ENCODE data around the gene CCDC88C. TPM values are rescaled to one million over a fixed set of nuclear protein-coding genes. Genes with fewer than 3 reads are reported as not detected.
A peak's percentile ranks its signal among the peaks of the same experiment; 100 is the strongest.

CCDC88C gene
- total RNA-seq, 1 donor from 2014 or later, result 2.8 TPM

- no peak for TF ChIP-seq CTCF (IDR thresholded peaks at IDR 0.05; ENCODE audit: borderline replicate concordance)
- no peak for DNase-seq
- intact Hi-C loops (cut with micrococcal nuclease), result no loop called here
- Histone ChIP-seq H3K4me3 (no peak overlapping the region), H3K27ac (replicated peaks) (no peak overlapping the region), H3K36me3 (no peaks in the 10 kb centered on the region), H3K4me1 (no peaks in the 10 kb centered on the region), H3K27me3 (ENCODE audit: low read depth) (no peaks in the 10 kb centered on the region), H3K9me3 (replicated peaks) (no peaks in the 10 kb centered on the region)
Observed at GRCh38 chr14:91290986-91291385, 126.6 kb downstream of the CCDC88C start.

DNA sequence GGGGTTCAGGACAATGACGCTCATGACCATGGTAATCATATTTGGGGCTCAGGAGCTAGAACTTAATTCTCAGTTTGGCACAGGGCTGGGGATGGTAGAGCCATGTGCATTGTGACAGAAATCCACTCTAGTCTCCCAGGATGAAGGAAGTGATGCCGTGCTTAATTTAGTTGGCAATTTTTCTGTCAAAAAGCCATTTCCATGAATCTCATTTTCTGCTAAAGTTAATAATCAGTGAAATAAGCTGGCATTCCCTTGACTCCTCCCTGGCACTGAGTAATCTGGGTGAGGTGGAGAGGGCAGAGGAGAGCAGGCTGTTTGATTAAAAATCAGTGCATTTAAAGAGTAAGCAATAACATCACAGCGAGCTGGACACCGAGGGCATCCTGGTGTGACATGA, 128.2 kb downstream of the CCDC88C start:
- no peak overlapping the region for H3K27ac ChIP-seq (replicated peaks)
- no peaks in the 10 kb centered on the region for H3K36me3 ChIP-seq
- H3K4me3 ChIP-seq, result no peak overlapping the region
- H3K27me3 ChIP-seq (ENCODE audit: low read depth), result no peaks in the 10 kb centered on the region
- no peaks in the 10 kb centered on the region for H3K9me3 ChIP-seq (replicated peaks)
- no peak for DNase-seq
- intact Hi-C loops (cut with micrococcal nuclease), result loop anchor here (5.0 to 10.0 kb wide), 2 partner anchors 107 to 395 kb away; no protein-coding TSS in a partner anchor
- TF ChIP-seq CTCF (IDR thresholded peaks at IDR 0.05; ENCODE audit: borderline replicate concordance), result no peak
- H3K4me1 ChIP-seq, result peaks cover 7% of the 10 kb centered on the region

DNA sequence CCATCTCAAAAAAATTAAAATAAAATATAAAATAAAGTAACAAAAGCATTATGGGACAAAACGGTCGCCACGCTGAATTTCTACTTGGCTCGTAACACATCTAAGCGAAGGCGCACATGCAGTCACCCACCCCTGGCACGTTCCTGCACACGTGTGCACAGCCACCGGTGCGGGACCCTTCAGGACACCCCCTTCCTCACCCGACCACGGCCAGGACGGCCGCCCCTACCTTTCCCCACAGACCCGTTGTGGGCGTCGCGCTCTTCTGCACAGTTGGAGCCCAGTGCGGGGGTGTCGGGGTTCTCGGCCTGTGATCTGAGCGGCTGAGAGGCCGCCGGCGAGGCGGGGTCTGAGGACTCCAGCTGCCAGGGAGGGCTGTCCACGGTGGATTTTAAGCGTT, 128.7 kb downstream of the CCDC88C start:
- Histone ChIP-seq H3K27ac (replicated peaks) (no peak overlapping the region), H3K4me3 (no peak overlapping the region), H3K36me3 (no peaks in the 10 kb centered on the region), H3K9me3 (replicated peaks) (no peaks in the 10 kb centered on the region), H3K27me3 (ENCODE audit: low read depth) (no peaks in the 10 kb centered on the region), H3K4me1 (peaks cover 13% of the 10 kb centered on the region)
- intact Hi-C loops (cut with micrococcal nuclease), result loop anchor here (5.0 to 10.0 kb wide), 2 partner anchors 107 to 394 kb away; no protein-coding TSS in a partner anchor
- TF ChIP-seq CTCF (IDR thresholded peaks at IDR 0.05; ENCODE audit: borderline replicate concordance), result no peak
- no peak for DNase-seq

- intact Hi-C loops (cut with micrococcal nuclease), result loop anchor here (5.0 to 10.0 kb wide), 2 partner anchors 104 to 392 kb away; no protein-coding TSS in a partner anchor
- no peak overlapping the region for H3K4me3 ChIP-seq
- no peaks in the 10 kb centered on the region for H3K27me3 ChIP-seq (ENCODE audit: low read depth)
- H3K9me3 ChIP-seq (replicated peaks), result peaks cover 8% of the 10 kb centered on the region
- peak; percentile 71 for DNase-seq
- H3K4me1 ChIP-seq, result peaks cover 18% of the 10 kb centered on the region
- peak; percentile 90 for TF ChIP-seq CTCF (IDR thresholded peaks at IDR 0.05; ENCODE audit: borderline replicate concordance)
- no peak overlapping the region for H3K27ac ChIP-seq (replicated peaks)
- peaks cover 8% of the 10 kb centered on the region for H3K36me3 ChIP-seq
Observed at GRCh38 chr14:91286530-91286937, 131.1 kb downstream of the CCDC88C start.

DNA sequence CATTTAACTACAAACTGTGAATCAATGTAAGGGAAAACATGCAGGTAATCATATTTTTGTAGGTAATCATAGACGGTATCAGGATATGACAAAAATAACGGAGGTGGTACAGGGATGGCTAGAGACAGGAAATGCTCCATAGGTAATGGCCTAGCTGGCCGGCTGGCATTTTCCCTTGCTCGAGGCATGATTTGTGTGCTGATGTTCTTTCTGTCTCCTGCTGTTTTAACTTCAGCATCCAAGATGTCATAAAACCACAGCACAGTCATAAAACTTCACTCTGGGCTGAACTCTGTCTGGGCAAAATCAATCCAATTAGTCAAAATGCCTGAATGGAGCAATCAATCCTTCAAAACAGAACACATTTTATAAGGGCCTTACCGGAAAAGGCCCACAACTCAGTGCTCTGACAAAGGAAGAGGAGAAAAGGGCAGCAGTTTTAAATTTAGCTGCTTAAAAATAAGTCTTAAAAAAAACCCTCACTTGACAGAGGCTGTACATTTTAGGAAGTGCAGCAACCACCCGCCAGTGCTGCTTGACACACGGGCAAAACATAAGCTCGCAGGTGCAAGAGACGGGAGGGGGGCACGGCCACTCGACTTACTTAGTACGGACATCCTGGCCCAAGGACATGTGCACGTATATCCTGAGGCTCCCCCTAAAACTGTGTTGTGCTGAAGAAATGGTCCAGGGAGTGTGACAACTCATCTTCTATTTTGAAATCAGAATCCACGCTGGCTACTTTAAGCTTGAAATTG, 132.7 kb downstream of the CCDC88C start:
- H3K27ac ChIP-seq (replicated peaks), result no peak overlapping the region
- H3K4me3 ChIP-seq, result no peak overlapping the region
- H3K4me1 ChIP-seq, result peaks cover 18% of the 10 kb centered on the region
- H3K9me3 ChIP-seq (replicated peaks), result peaks cover 8% of the 10 kb centered on the region
- no peaks in the 10 kb centered on the region for H3K27me3 ChIP-seq (ENCODE audit: low read depth)
- no peak for TF ChIP-seq CTCF (IDR thresholded peaks at IDR 0.05; ENCODE audit: borderline replicate concordance)
- intact Hi-C loops (cut with micrococcal nuclease), result loop anchor here (5.0 to 10.0 kb wide), 2 partner anchors 103 to 390 kb away; no protein-coding TSS in a partner anchor
- no peak for DNase-seq
- H3K36me3 ChIP-seq, result peaks cover 8% of the 10 kb centered on the region

All from left ventricle myocardium inferior (tissue), 1 donor.